Endodermal cell (in vitro differentiated cells): ENCODE data around the gene EYS. TPM values are rescaled to one million over a fixed set of nuclear protein-coding genes. Genes with fewer than 3 reads are reported as not detected.

Experiments
- DNase-seq: peaks from one replicate; pipeline ENCODE4 v3.0.0-alpha.2; 2017
- H3K27ac ChIP-seq: 2 replicates; pipeline ENCODE4 v1.5.1; 2013; ENCODE audit warnings: mild to moderate bottlenecking, low read depth, low read length, moderate library complexity
- H3K27me3 ChIP-seq: 2 replicates; pipeline ENCODE4 v1.6.1; 2013; ENCODE audit warnings: mild to moderate bottlenecking, low read length, moderate library complexity; ENCODE audit not compliant: insufficient read depth, control insufficient read depth, poor library complexity, severe bottlenecking
- H3K36me3 ChIP-seq: 2 replicates; pipeline ENCODE4 v1.7.0; 2013; ENCODE audit warnings: mild to moderate bottlenecking, low read length, moderate library complexity; ENCODE audit not compliant: control insufficient read depth, insufficient read depth
- H3K4me1 ChIP-seq: one replicate; pipeline ENCODE4 v1.7.0; 2013; ENCODE audit warnings: low read length; ENCODE audit not compliant: control insufficient read depth, insufficient read depth
- H3K4me3 ChIP-seq: 2 replicates; pipeline ENCODE4 v1.5.1; 2013; ENCODE audit warnings: mild to moderate bottlenecking, low read length, moderate library complexity
- H3K9ac ChIP-seq: 2 replicates; pipeline ENCODE4 v1.6.1; 2013; ENCODE audit warnings: mild to moderate bottlenecking, low read length, moderate library complexity; ENCODE audit not compliant: poor library complexity, severe bottlenecking; ENCODE audit errors: extremely low read depth
- H3K9me3 ChIP-seq: 2 replicates; pipeline ENCODE4 v1.6.1; 2013; ENCODE audit warnings: mild to moderate bottlenecking, low read length, moderate library complexity; ENCODE audit not compliant: control insufficient read depth
- H3K27ac Mint-ChIP-seq: 2 replicates; pipeline ENCODE4 v1.8.0; 2020; ENCODE audit warnings: mixed read lengths
- H3K27me3 Mint-ChIP-seq: 2 replicates; pipeline ENCODE4 v1.8.0; 2021; ENCODE audit warnings: mild to moderate bottlenecking, mixed read lengths; ENCODE audit not compliant: insufficient read depth
- H3K36me3 Mint-ChIP-seq: 2 replicates; pipeline ENCODE4 v1.8.0; 2020; ENCODE audit warnings: low read depth, mixed read lengths
- H3K4me1 Mint-ChIP-seq: 2 replicates; pipeline ENCODE4 v1.8.0; 2020; ENCODE audit warnings: mixed read lengths
- H3K4me3 Mint-ChIP-seq: 2 replicates; pipeline ENCODE4 v1.8.0; 2020; ENCODE audit warnings: mild to moderate bottlenecking, moderate library complexity, mixed read lengths
- H3K9me3 Mint-ChIP-seq: 2 replicates; pipeline ENCODE4 v1.8.0; 2020; ENCODE audit warnings: mild to moderate bottlenecking, mixed read lengths
- CTCF ChIP-seq: fragments of 200-600 bp; sonication (generic); conservative IDR thresholded peaks from 2 replicates; pipeline ENCODE4 v1.5.0; 2021; ENCODE audit warnings: antibody characterized with exemption, mild to moderate bottlenecking
- whole genome bisulfite sequencing, 2 experiments: methylation state at CpG; one replicate each; pipeline versions ENCODE4 v1.1.5 to v1.1.7; 2013; ENCODE audit warnings: missing lambda C conversion rate in 2 of 2, mixed read lengths in 1 of 2; ENCODE audit not compliant: insufficient coverage in 1 of 2, insufficient read length in 1 of 2; 5-methylcytosine and 5-hydroxymethylcytosine counted together
- total RNA-seq, 2 donors: library from RNA; stranded (reverse); fragmentation: NEBNext Ultra II Directional in 1 of 2; extraction: Animal tissue kit (Norgen Biotek cat#: 25700) in 1 of 2; gene quantifications; 2 replicates in 1 of 2; 3 replicates in 1 of 2; pipeline ENCODE4 v1.2.1, GENCODE V29; 2021

EYS gene
- total RNA-seq, 2 donors from 2014 or later, result 0.31 to 0.70 TPM

- Mint-ChIP-seq H3K27me3 (no peaks in the 10 kb centered on the region), H3K27ac (no peak overlapping the region), H3K9me3 (no peaks in the 10 kb centered on the region), H3K4me1 (peaks cover 16% of the 10 kb centered on the region), H3K4me3 (no peak overlapping the region), H3K36me3 (no peaks in the 10 kb centered on the region)
- no peak for TF ChIP-seq CTCF
- Histone ChIP-seq H3K27ac (no peak overlapping the region), H3K4me3 (no peak overlapping the region), H3K9me3 (peaks cover 13% of the 10 kb centered on the region), H3K9ac (no peak overlapping the region), H3K4me1 (peaks cover 10% of the 10 kb centered on the region), H3K27me3 (no peaks in the 10 kb centered on the region), H3K36me3 (no peaks in the 10 kb centered on the region)
- DNase-seq, result no peak
These were observed 26.8 kb downstream of the EYS start for GRCh38 chr6:65680232-65680631.

GRCh38 chr6:65671922-65672321 lies 35.1 kb downstream of the EYS start:
- Histone ChIP-seq H3K27me3 (no peaks in the 10 kb centered on the region), H3K9ac (no peak overlapping the region), H3K9me3 (peaks cover 20% of the 10 kb centered on the region), H3K4me3 (no peak overlapping the region), H3K36me3 (no peaks in the 10 kb centered on the region), H3K4me1 (peaks cover 6% of the 10 kb centered on the region), H3K27ac (no peak overlapping the region)
- H3K4me3 Mint-ChIP-seq, result no peak overlapping the region
- WGBS, 2 experiments, result 89% methylated on average over 1 of the region's 1 CpG; no CpG with 5 or more reads in 1 of the 2 experiments
- H3K27ac Mint-ChIP-seq, result no peak overlapping the region
- peaks cover 25% of the 10 kb centered on the region for H3K9me3 Mint-ChIP-seq
- H3K36me3 Mint-ChIP-seq, result peaks cover 6% of the 10 kb centered on the region
- TF ChIP-seq CTCF, result no peak
- H3K27me3 Mint-ChIP-seq, result no peaks in the 10 kb centered on the region
- no peak for DNase-seq
- peaks cover 13% of the 10 kb centered on the region for H3K4me1 Mint-ChIP-seq

GRCh38 chr6:65667916-65668656 lies 38.9 kb downstream of the EYS start:
- Histone ChIP-seq H3K9me3 (peaks cover 1% of the 10 kb centered on the region), H3K27me3 (no peaks in the 10 kb centered on the region), H3K27ac (no peak overlapping the region), H3K4me1 (peaks cover 6% of the 10 kb centered on the region), H3K36me3 (no peaks in the 10 kb centered on the region), H3K4me3 (no peak overlapping the region), H3K9ac (no peak overlapping the region)
- Mint-ChIP-seq H3K27ac (no peak overlapping the region), H3K9me3 (peaks cover 11% of the 10 kb centered on the region), H3K4me1 (peaks cover 13% of the 10 kb centered on the region), H3K36me3 (peaks cover under 1% of the 10 kb centered on the region), H3K27me3 (no peaks in the 10 kb centered on the region), H3K4me3 (no peak overlapping the region)
- TF ChIP-seq CTCF, result no peak
- no peak for DNase-seq
